GM12865 (cell line): ENCODE results near the gene CELF4.

ENCODE experiments used
- DNase-seq: peaks from one replicate; pipeline ENCODE4 v3.0.0; 2010; ENCODE audit warnings: low read depth
- H3K4me3 ChIP-seq: 2 replicates; pipeline ENCODE4 v1.5.1; 2011; ENCODE audit warnings: mild to moderate bottlenecking, low read depth, low read length, control low read depth
- TF ChIP-seq, protein P1 (sequence below): IDR thresholded peaks from 2 replicates; pipeline ENCODE4 v1.5.1; 2011; ENCODE audit warnings: low read length, control low read depth, low read depth, inconsistent platforms; ENCODE audit not compliant: insufficient read depth; ENCODE audit errors: missing control alignments

CELF4 gene

GRCh38 chr18:37567061-37567993 lies 1.7 kb upstream of the CELF4 start:
- no peak overlapping the region for H3K4me3 ChIP-seq
- no peak for DNase-seq
- TF ChIP-seq, protein P1, sequence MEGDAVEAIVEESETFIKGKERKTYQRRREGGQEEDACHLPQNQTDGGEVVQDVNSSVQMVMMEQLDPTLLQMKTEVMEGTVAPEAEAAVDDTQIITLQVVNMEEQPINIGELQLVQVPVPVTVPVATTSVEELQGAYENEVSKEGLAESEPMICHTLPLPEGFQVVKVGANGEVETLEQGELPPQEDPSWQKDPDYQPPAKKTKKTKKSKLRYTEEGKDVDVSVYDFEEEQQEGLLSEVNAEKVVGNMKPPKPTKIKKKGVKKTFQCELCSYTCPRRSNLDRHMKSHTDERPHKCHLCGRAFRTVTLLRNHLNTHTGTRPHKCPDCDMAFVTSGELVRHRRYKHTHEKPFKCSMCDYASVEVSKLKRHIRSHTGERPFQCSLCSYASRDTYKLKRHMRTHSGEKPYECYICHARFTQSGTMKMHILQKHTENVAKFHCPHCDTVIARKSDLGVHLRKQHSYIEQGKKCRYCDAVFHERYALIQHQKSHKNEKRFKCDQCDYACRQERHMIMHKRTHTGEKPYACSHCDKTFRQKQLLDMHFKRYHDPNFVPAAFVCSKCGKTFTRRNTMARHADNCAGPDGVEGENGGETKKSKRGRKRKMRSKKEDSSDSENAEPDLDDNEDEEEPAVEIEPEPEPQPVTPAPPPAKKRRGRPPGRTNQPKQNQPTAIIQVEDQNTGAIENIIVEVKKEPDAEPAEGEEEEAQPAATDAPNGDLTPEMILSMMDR = no peak

GRCh38 chr18:37566479-37567060 lies 972 bp upstream of the CELF4 start:
- no peak for DNase-seq
- H3K4me3 ChIP-seq = no peak overlapping the region
- TF ChIP-seq, protein P1 = no peak

DNA sequence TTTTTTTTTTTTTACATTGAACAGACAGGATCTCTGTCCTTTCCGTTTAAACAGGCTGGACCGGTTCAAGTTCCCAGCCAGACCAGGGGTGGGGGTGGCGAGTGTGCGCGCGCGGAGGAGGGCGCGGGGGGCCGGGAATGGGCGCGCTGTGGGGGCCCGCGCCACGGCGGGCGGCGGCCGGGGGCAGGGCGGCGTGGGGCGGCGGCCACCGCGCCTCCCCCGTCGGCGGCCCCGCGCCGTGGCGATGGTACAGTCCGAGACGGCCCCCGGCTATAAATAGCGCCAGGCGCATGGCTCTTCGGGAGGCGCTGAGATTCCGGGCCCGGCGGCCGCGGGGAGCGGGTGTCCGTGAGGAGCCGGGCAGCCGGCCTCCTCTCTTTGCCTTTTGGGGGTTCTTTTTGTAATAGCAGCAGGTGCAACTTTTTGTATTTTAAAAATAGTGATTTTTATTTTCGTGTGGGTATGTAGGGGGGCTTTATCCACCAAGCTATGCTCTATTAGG lies 430 bp upstream of the CELF4 start:
- DNase-seq = no peak
- TF ChIP-seq, protein P1 = no peak
- H3K4me3 ChIP-seq = no peak overlapping the region

- DNase-seq = no peak
Measured at GRCh38 chr18:37564711-37565100, 892 bp downstream of the CELF4 start.

GRCh38 chr18:37563931-37564392 lies 1.6 kb downstream of the CELF4 start:
- TF ChIP-seq, protein P1 = no peak
- H3K4me3 ChIP-seq = no peak overlapping the region
- DNase-seq = no peak

More at GRCh38 chr18:37564711-37565100, 892 bp downstream of the CELF4 start:
- H3K4me3 ChIP-seq = no peak overlapping the region
- TF ChIP-seq, protein P1 = no peak

GRCh38 chr18:37561986-37562385 lies 3.6 kb downstream of the CELF4 start:
- H3K4me3 ChIP-seq = no peak overlapping the region
- TF ChIP-seq, protein P1 = no peak
- no peak for DNase-seq
